HepG2 (cell line): Measurements from ENCODE around the gene RABEP2. TPM values are rescaled to one million over a fixed set of nuclear protein-coding genes. Genes with fewer than 3 reads are reported as not detected.

Experiments
- ATAC-seq: fragments of 200-7000 bp; cut with Tn5 transposase; 3 replicates; pipeline ENCODE4 v1.9.1; 2020; ENCODE audit warnings: mild to moderate bottlenecking, moderate library complexity
- BruUV-seq: library from RNA; stranded (reverse); fragments of 400-500 nt; replicated peaks from 2 replicates; lab custom pipeline; 2021; lab: Mats Ljungman, UMichigan
- CTCF ChIA-PET: fragments of 300-600 bp; formaldehyde crosslinking; extraction: SDS; loops from one replicate; lab custom pipeline; 2021; ENCODE audit warnings: low total read pairs, inconsistent platforms, low intra/inter-chr PET ratio; lab: Yijun Ruan, JAX
- POLR2A ChIA-PET: fragments of 350-600 bp; sonication (Branson Sonifier 250); formaldehyde crosslinking; loops from one replicate; lab custom pipeline; 2020; ENCODE audit warnings: antibody characterized with exemption, inconsistent platforms; lab: Yijun Ruan, JAX
- DNase-seq: peaks from one replicate; pipeline ENCODE4 v3.0.0-alpha.2; 2015; ENCODE audit warnings: low spot score
- FAIRE-seq: peaks from 3 replicates; lab custom pipeline; 2011; peaks lifted over from hg19 to GRCh38; lab: Jason Lieb, UNC
- H2AFZ ChIP-seq: one replicate; pipeline ENCODE4 v1.6.1; 2011; ENCODE audit warnings: low read length, inconsistent platforms
- H3K27ac ChIP-seq: fragments of 300-600 bp; 3 replicates; pipeline ENCODE4 v1.8.0; 2011; ENCODE audit warnings: mixed run types, mild to moderate bottlenecking, mixed read lengths, low read length, inconsistent platforms; ENCODE audit not compliant: insufficient read depth; ENCODE audit errors: extremely low read length
- H3K27me3 ChIP-seq, 2 experiments: fragments of 200-600 bp in 1 of 2; 2 replicates in 1 of 2; 3 replicates in 1 of 2; pipeline versions ENCODE4 v1.6.0 to v1.8.0; 2011; ENCODE audit warnings: low read length in 2 of 2, mild to moderate bottlenecking in 2 of 2, moderate library complexity in 2 of 2, inconsistent platforms in 1 of 2; ENCODE audit not compliant: insufficient read depth in 2 of 2, control insufficient read depth in 1 of 2
- H3K36me3 ChIP-seq, 2 experiments: fragments of 200-600 bp in 1 of 2; replicated peaks in 1 of 2; 2 replicates in 1 of 2; 3 replicates in 1 of 2; pipeline versions ENCODE4 v1.5.1 to v1.8.0; 2011; ENCODE audit warnings: low read length in 2 of 2, inconsistent platforms in 1 of 2; ENCODE audit not compliant: insufficient read depth in 2 of 2, control insufficient read depth in 1 of 2
- H3K4me1 ChIP-seq: 2 replicates; pipeline ENCODE4 v1.5.1; 2012; ENCODE audit warnings: low read length, inconsistent platforms; ENCODE audit not compliant: insufficient read depth
- H3K4me2 ChIP-seq: 2 replicates; pipeline ENCODE4 v1.6.0; 2011; ENCODE audit warnings: low read depth, low read length, inconsistent platforms
- H3K4me3 ChIP-seq, 3 experiments: fragments of 200-600 bp in 1 of 3; sonication (generic), shearing (Covaris generic) in 1 of 3; replicated peaks in 1 of 3; 2 replicates each; pipeline ENCODE4 v1.5.1; 2011 to 2016; ENCODE audit warnings: low read length in 3 of 3, inconsistent platforms in 2 of 3, low read depth in 2 of 3, mild to moderate bottlenecking in 2 of 3, control low read depth in 1 of 3, mixed read lengths in 1 of 3; ENCODE audit not compliant: insufficient read depth in 1 of 3
- H3K79me2 ChIP-seq: one replicate; pipeline ENCODE4 v1.6.1; 2011; ENCODE audit warnings: low read length, inconsistent platforms; ENCODE audit not compliant: insufficient read depth
- H3K9ac ChIP-seq: 2 replicates; pipeline ENCODE4 v1.6.0; 2011; ENCODE audit warnings: mild to moderate bottlenecking, low read depth, low read length, inconsistent platforms; ENCODE audit not compliant: insufficient read depth
- H3K9me3 ChIP-seq: 2 replicates; pipeline ENCODE4 v1.5.1; 2012; ENCODE audit warnings: mild to moderate bottlenecking, low read length
- H4K20me1 ChIP-seq: 2 replicates; pipeline ENCODE4 v1.6.0; 2011; ENCODE audit warnings: inconsistent platforms, mild to moderate bottlenecking, low read length, moderate library complexity; ENCODE audit not compliant: insufficient read depth
- ATF4 ChIP-seq, 2 experiments: fragments of 450-650 bp in 1 of 2; sonication (generic) in 1 of 2; formaldehyde crosslinking; IDR thresholded peaks; 2 replicates each; pipeline versions ENCODE4 v1.5.0 to v1.8.0; 2020 to 2022; ENCODE audit warnings: mild to moderate bottlenecking in 1 of 2, missing genetic modification reagents in 1 of 2
- FOXO4 ChIP-seq: sonication (generic); formaldehyde crosslinking; conservative IDR thresholded peaks from 2 replicates; pipeline ENCODE4 v1.8.1; 2023; ENCODE audit warnings: missing genetic modification reagents
- NCOA2 ChIP-seq: sonication (generic); formaldehyde crosslinking; IDR thresholded peaks from 2 replicates; pipeline ENCODE4 v1.8.0; 2022; ENCODE audit warnings: inconsistent platforms
- RBM22 ChIP-seq: fragments of 200-400 bp; formaldehyde crosslinking; optimal IDR thresholded peaks from 2 replicates; pipeline ENCODE3; 2017; ENCODE audit warnings: mild to moderate bottlenecking, low read length, moderate library complexity
- SETDB1 ChIP-seq: sonication (generic); formaldehyde crosslinking; IDR thresholded peaks from 2 replicates; pipeline ENCODE4 v1.5.1; 2020; ENCODE audit warnings: missing genetic modification reagents, mild to moderate bottlenecking, borderline replicate concordance
- ZNF530 ChIP-seq: sonication (generic); formaldehyde crosslinking; IDR thresholded peaks from 2 replicates; pipeline ENCODE4 v1.5.0; 2020; ENCODE audit warnings: low read depth, mild to moderate bottlenecking, missing genetic modification reagents
- ZNF570 ChIP-seq: sonication (generic); formaldehyde crosslinking; IDR thresholded peaks from 2 replicates; pipeline ENCODE4 v1.4.0; 2020; ENCODE audit warnings: mild to moderate bottlenecking, missing genetic modification reagents, borderline replicate concordance
- WGBS: methylation state at CpG from one replicate; pipeline ENCODE4 v1.1.6; 2017; ENCODE audit warnings: low lambda C conversion rate; 5-methylcytosine and 5-hydroxymethylcytosine counted together
- in situ Hi-C: cut with HindIII; loops from 2 replicates; pipeline ENCODE4 v1.10.0; 2017; ENCODE audit warnings: low pct_unique_long_range_greater_than_20kb; ENCODE audit not compliant: extremely low pct_ligation_motif_present
- intact Hi-C: fragments of 100-400 bp; cut with micrococcal nuclease; formaldehyde crosslinking; loops from one replicate; pipeline ENCODE4 v1.10.0; 2022; ENCODE audit not compliant: unreplicated experiment
- polyA plus RNA-seq, 8 experiments: library from polyadenylated mRNA; depleted of rRNA in 3 of 8; stranded (reverse) in 7 of 8; unstranded in 1 of 8; fragments of >200 nt; fragmentation: Illumina TruSeq in 4 of 8; extraction: Trizol in 4 of 8; gene quantifications; 2 replicates each; pipeline versions ENCODE4 v1.2.1 to v1.2.3, GENCODE V29; 2011 to 2016; ENCODE audit warnings: low read depth in 4 of 8, missing spikeins in 1 of 8, mixed read lengths in 1 of 8; ENCODE audit not compliant: insufficient read depth in 1 of 8
- total RNA-seq, 5 experiments: library from RNA; depleted of rRNA; stranded (reverse); fragments of >200 nt; fragmentation: Illumina TruSeq; extraction: Trizol; gene quantifications; 2 replicates each; pipeline ENCODE4 v1.2.3, GENCODE V29; 2016; ENCODE audit warnings: low read depth in 1 of 5

Gene RABEP2
- total and polyA plus RNA-seq, 2 of the 13 experiments (the other 11 are each of a cell fraction or from before 2014, with no cell fraction given): 10.8 to 18.4 TPM

- H4K20me1 ChIP-seq: no peaks in the 10 kb centered on the region
- intact Hi-C loops: no loop called here
- POLR2A ChIA-PET: no interaction called here
- CTCF ChIA-PET: no interaction called here
- H3K9me3 ChIP-seq: no peaks in the 10 kb centered on the region
- no peak for FAIRE-seq
- in situ Hi-C loops: no loop called here
- BruUV-seq: no TSS peak
- no peak overlapping the region for H2AFZ ChIP-seq
- no peaks in the 10 kb centered on the region for H3K79me2 ChIP-seq
- ATAC-seq: no peak
- WGBS: 97% methylated on average over 15 of the region's 15 CpGs
- H3K4me2 ChIP-seq: no peak overlapping the region
- peaks cover 21 to 25% of the 10 kb centered on the region in 2 experiments for H3K36me3 ChIP-seq
- H3K4me3 ChIP-seq: no peak overlapping the region
- H3K9ac ChIP-seq: no peak overlapping the region
- H3K4me1 ChIP-seq: peaks cover 13% of the 10 kb centered on the region
- no peaks in the 10 kb centered on the region for H3K27me3 ChIP-seq
- no peak for DNase-seq
- no peak for TF ChIP-seq ATF4 (CRISPR knock-in tag; IDR thresholded peaks at IDR 0.05)
- no peak for TF ChIP-seq RBM22
- TF ChIP-seq NCOA2: no peak
- no peak for TF ChIP-seq ZNF570
- no peak for TF ChIP-seq SETDB1 (CRISPR knock-in tag)
- no peak for TF ChIP-seq FOXO4 (CRISPR knock-in tag)
- TF ChIP-seq ZNF530 (CRISPR knock-in tag): no peak
- no peak overlapping the region for H3K27ac ChIP-seq
These were observed 26.8 kb downstream of the RABEP2 start for GRCh38 chr16:28898266-28898665.
